HepG2 (cell line): ENCODE measurements around the gene AGRN. TPM values are rescaled to one million over a fixed set of nuclear protein-coding genes. Genes with fewer than 3 reads are reported as not detected.

Experiments
- CBFB ChIP-seq: sonication (generic); formaldehyde crosslinking; IDR thresholded peaks from 2 replicates; pipeline ENCODE4 v1.4.0; 2020; ENCODE audit warnings: missing genetic modification reagents
- IRF9 ChIP-seq: sonication (generic); formaldehyde crosslinking; IDR thresholded peaks from 2 replicates; pipeline ENCODE4 v1.8.0; 2022; ENCODE audit warnings: missing genetic modification reagents, mild to moderate bottlenecking, borderline replicate concordance
- NR2F1 ChIP-seq, 2 experiments: fragments of 450-650 bp in 1 of 2; formaldehyde crosslinking in 1 of 2; IDR thresholded peaks; 2 replicates each; pipeline versions ENCODE4 v1.5.0 to v1.6.1; 2016 to 2020; ENCODE audit warnings: mild to moderate bottlenecking in 1 of 2, missing compliant biosample characterization in 1 of 2, missing genetic modification reagents in 1 of 2, moderate library complexity in 1 of 2
- SIX4 ChIP-seq: sonication (generic); formaldehyde crosslinking; IDR thresholded peaks from 2 replicates; pipeline ENCODE4 v1.4.0; 2020; ENCODE audit warnings: missing genetic modification reagents
- SOX6 ChIP-seq, 2 experiments: fragments of 450-650 bp in 1 of 2; sonication (generic) in 1 of 2; formaldehyde crosslinking in 1 of 2; IDR thresholded peaks; 2 replicates each; pipeline versions ENCODE4 v1.4.0 to v1.6.1; 2017 to 2020; ENCODE audit warnings: antibody characterized with exemption in 1 of 2, mild to moderate bottlenecking in 1 of 2, missing genetic modification reagents in 1 of 2
- TBX2 ChIP-seq: sonication (generic); formaldehyde crosslinking; IDR thresholded peaks from 2 replicates; pipeline ENCODE4 v1.5.0; 2020; ENCODE audit warnings: missing genetic modification reagents, mild to moderate bottlenecking, borderline replicate concordance
- TEAD3 ChIP-seq: optimal IDR thresholded peaks from 2 replicates; pipeline ENCODE3; 2016; ENCODE audit warnings: borderline replicate concordance
- YY1 ChIP-seq: IDR thresholded peaks from 2 replicates; pipeline ENCODE4 v1.6.1; 2011; ENCODE audit warnings: low read length, low read depth, moderate library complexity, mild to moderate bottlenecking; ENCODE audit not compliant: insufficient read depth, insufficient replicate concordance
- ZC3H13 ChIP-seq: sonication (generic); formaldehyde crosslinking; IDR thresholded peaks from 2 replicates; pipeline ENCODE4 v1.8.1; 2023; ENCODE audit warnings: mild to moderate bottlenecking, missing genetic modification reagents, moderate library complexity
- ZMYM4 ChIP-seq: sonication (generic); formaldehyde crosslinking; IDR thresholded peaks from 2 replicates; pipeline ENCODE4 v1.8.1; 2023; ENCODE audit warnings: mild to moderate bottlenecking, missing genetic modification reagents
- ZNF350 ChIP-seq: sonication (generic); formaldehyde crosslinking; IDR thresholded peaks from 2 replicates; pipeline ENCODE4 v1.4.0; 2020; ENCODE audit warnings: mild to moderate bottlenecking, low read depth, missing genetic modification reagents, borderline replicate concordance
- ZNF614 ChIP-seq: IDR thresholded peaks from 2 replicates; pipeline ENCODE4 v1.6.1; 2018; ENCODE audit warnings: missing biosample characterization, missing genetic modification reagents, inconsistent platforms, borderline replicate concordance
- ZNF841 ChIP-seq: sonication (generic); formaldehyde crosslinking; IDR thresholded peaks from 2 replicates; pipeline ENCODE4 v1.8.1; 2023; ENCODE audit warnings: missing genetic modification reagents, borderline replicate concordance
- ZNF850 ChIP-seq: sonication (generic); formaldehyde crosslinking; conservative IDR thresholded peaks from 2 replicates; pipeline ENCODE4 v1.9.0; 2021; ENCODE audit warnings: mild to moderate bottlenecking, missing genetic modification reagents
- polyA plus RNA-seq, 8 experiments: library from polyadenylated mRNA; depleted of rRNA in 3 of 8; stranded (reverse) in 7 of 8; unstranded in 1 of 8; fragments of >200 nt; fragmentation: Illumina TruSeq in 4 of 8; extraction: Trizol in 4 of 8; gene quantifications; 2 replicates each; pipeline versions ENCODE4 v1.2.1 to v1.2.3, GENCODE V29; 2011 to 2016; ENCODE audit warnings: low read depth in 4 of 8, missing spikeins in 1 of 8, mixed read lengths in 1 of 8; ENCODE audit not compliant: insufficient read depth in 1 of 8
- total RNA-seq, 5 experiments: library from RNA; depleted of rRNA; stranded (reverse); fragments of >200 nt; fragmentation: Illumina TruSeq; extraction: Trizol; gene quantifications; 2 replicates each; pipeline ENCODE4 v1.2.3, GENCODE V29; 2016; ENCODE audit warnings: low read depth in 1 of 5
- TF ChIP-seq, protein P1 (sequence below): sonication (generic); formaldehyde crosslinking; IDR thresholded peaks from 2 replicates; pipeline ENCODE4 v1.4.0; 2020; ENCODE audit warnings: mild to moderate bottlenecking, missing genetic modification reagents
- TF ChIP-seq, protein P2 (sequence below): sonication (generic); formaldehyde crosslinking; IDR thresholded peaks from 2 replicates; pipeline ENCODE4 v1.4.0; 2020; ENCODE audit warnings: missing genetic modification reagents

Gene AGRN
- total and polyA plus RNA-seq, 2 of the 13 experiments (the other 11 are each of a cell fraction or from before 2014, with no cell fraction given): 29.8 to 65.2 TPM

- TF ChIP-seq TEAD3 (peak; percentile 39), TBX2 (CRISPR knock-in tag) (peak; percentile 75), CBFB (0 out of 2 replicates have a peak, but pooled peaks have one; percentile 29), YY1 (peak; percentile 72), IRF9 (CRISPR knock-in tag) (peak; percentile 33; the same call in 1 of the 2 replicates), ZNF350 (peak; percentile 18; the same call in 1 of the 2 replicates), SOX6 (IDR thresholded peaks at IDR 0.05) (no peak), SOX6 (CRISPR knock-in tag; IDR thresholded peaks at IDR 0.05) (peak; percentile 56; the same call in 1 of the 2 replicates), ZMYM4 (0 out of 2 replicates have a peak, but pooled peaks have one; percentile 46), NR2F1 (CRISPR knock-in tag; IDR thresholded peaks at IDR 0.05) (0 out of 4 replicates have a peak, but pooled peaks of 1 of the 2 experiments have one; percentile 18), SIX4 (CRISPR knock-in tag) (0 out of 2 replicates have a peak, but pooled peaks have one; percentile 52), ZNF850 (CRISPR knock-in tag) (no peak), ZNF841 (CRISPR knock-in tag) (no peak), ZC3H13 (CRISPR knock-in tag) (0 out of 2 replicates have a peak, but pooled peaks have one; percentile 81), ZNF614 (CRISPR knock-in tag) (0 out of 2 replicates have a peak, but pooled peaks have one; percentile 18)
- TF ChIP-seq, protein P1, sequence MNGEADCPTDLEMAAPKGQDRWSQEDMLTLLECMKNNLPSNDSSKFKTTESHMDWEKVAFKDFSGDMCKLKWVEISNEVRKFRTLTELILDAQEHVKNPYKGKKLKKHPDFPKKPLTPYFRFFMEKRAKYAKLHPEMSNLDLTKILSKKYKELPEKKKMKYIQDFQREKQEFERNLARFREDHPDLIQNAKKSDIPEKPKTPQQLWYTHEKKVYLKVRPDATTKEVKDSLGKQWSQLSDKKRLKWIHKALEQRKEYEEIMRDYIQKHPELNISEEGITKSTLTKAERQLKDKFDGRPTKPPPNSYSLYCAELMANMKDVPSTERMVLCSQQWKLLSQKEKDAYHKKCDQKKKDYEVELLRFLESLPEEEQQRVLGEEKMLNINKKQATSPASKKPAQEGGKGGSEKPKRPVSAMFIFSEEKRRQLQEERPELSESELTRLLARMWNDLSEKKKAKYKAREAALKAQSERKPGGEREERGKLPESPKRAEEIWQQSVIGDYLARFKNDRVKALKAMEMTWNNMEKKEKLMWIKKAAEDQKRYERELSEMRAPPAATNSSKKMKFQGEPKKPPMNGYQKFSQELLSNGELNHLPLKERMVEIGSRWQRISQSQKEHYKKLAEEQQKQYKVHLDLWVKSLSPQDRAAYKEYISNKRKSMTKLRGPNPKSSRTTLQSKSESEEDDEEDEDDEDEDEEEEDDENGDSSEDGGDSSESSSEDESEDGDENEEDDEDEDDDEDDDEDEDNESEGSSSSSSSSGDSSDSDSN: peak; percentile 79; the same call in 1 of the 2 replicates
- TF ChIP-seq, protein P2, sequence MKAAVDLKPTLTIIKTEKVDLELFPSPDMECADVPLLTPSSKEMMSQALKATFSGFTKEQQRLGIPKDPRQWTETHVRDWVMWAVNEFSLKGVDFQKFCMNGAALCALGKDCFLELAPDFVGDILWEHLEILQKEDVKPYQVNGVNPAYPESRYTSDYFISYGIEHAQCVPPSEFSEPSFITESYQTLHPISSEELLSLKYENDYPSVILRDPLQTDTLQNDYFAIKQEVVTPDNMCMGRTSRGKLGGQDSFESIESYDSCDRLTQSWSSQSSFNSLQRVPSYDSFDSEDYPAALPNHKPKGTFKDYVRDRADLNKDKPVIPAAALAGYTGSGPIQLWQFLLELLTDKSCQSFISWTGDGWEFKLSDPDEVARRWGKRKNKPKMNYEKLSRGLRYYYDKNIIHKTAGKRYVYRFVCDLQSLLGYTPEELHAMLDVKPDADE (CRISPR knock-in tag): no peak
- TF ChIP-seq, all 625 proteins: peak for 149
Measured at GRCh38 chr1:1004780-1005697, 14.9 kb upstream of the AGRN start (continued).
